H1 (cell line): ENCODE results near the gene PAX3. TPM values are rescaled to one million over a fixed set of nuclear protein-coding genes. Genes with fewer than 3 reads are reported as not detected.

Experiments
- CTCF ChIA-PET: fragments of 300-600 bp; sonication (Branson Sonifier 250); formaldehyde crosslinking; loops from one replicate; lab custom pipeline; 2021; ENCODE audit not compliant: partially characterized antibody; lab: Charles Lee
- POLR2A ChIA-PET: fragments of 300-600 bp; sonication (Branson Sonifier 250); formaldehyde crosslinking; loops from one replicate; lab custom pipeline; 2021; ENCODE audit warnings: inconsistent platforms; ENCODE audit not compliant: partially characterized antibody; lab: Charles Lee
- DNase-seq, 2 experiments: peaks; one replicate each; pipeline versions ENCODE4 v3.0.0 to v3.0.0-alpha.2; 2010 to 2022; ENCODE audit warnings: low spot score in 2 of 2, low read depth in 1 of 2, mixed read lengths in 1 of 2
- FAIRE-seq: peaks from 2 replicates; lab custom pipeline; 2011; peaks lifted over from hg19 to GRCh38; lab: Jason Lieb, UNC
- H2AFZ ChIP-seq: 2 replicates; pipeline ENCODE4 v1.8.1; 2012; ENCODE audit warnings: low read length, inconsistent platforms
- H2AK5ac ChIP-seq: 2 replicates; pipeline ENCODE4 v1.6.1; 2013; ENCODE audit warnings: low read depth, low read length
- H2BK120ac ChIP-seq: replicated peaks from 2 replicates; pipeline ENCODE3; 2013; ENCODE audit warnings: low read depth, low read length, inconsistent platforms
- H2BK12ac ChIP-seq: 2 replicates; pipeline ENCODE4 v1.6.1; 2013; ENCODE audit warnings: low read depth, low read length
- H2BK15ac ChIP-seq: 2 replicates; pipeline ENCODE4 v1.6.1; 2013; ENCODE audit warnings: low read length
- H2BK20ac ChIP-seq: 2 replicates; pipeline ENCODE4 v1.6.1; 2013; ENCODE audit warnings: low read length
- H2BK5ac ChIP-seq: 2 replicates; pipeline ENCODE4 v1.6.1; 2013; ENCODE audit warnings: low read depth, low read length
- H3K14ac ChIP-seq: 2 replicates; pipeline ENCODE4 v1.6.1; 2013; ENCODE audit warnings: inconsistent platforms; ENCODE audit not compliant: insufficient read length
- H3K18ac ChIP-seq: 2 replicates; pipeline ENCODE4 v1.6.1; 2013; ENCODE audit warnings: low read length; ENCODE audit errors: extremely low read depth
- H3K23ac ChIP-seq: 2 replicates; pipeline ENCODE4 v1.6.1; 2013; ENCODE audit warnings: inconsistent platforms; ENCODE audit not compliant: insufficient read length
- H3K23me2 ChIP-seq: 2 replicates; pipeline ENCODE4 v1.6.1; 2013; ENCODE audit warnings: low read depth, low read length
- H3K27ac ChIP-seq: 2 replicates; pipeline ENCODE4 v1.6.1; 2011; ENCODE audit warnings: low read depth, low read length, inconsistent platforms
- H3K27me3 ChIP-seq, 4 experiments: replicated peaks in 1 of 4; 1 replicate in 1 of 4; 2 replicates in 3 of 4; pipeline versions ENCODE4 v1.6.1 to v1.8.1; 2011 to 2013; ENCODE audit warnings: low read length in 3 of 4, mild to moderate bottlenecking in 3 of 4, inconsistent platforms in 2 of 4, mixed read lengths in 2 of 4, moderate library complexity in 1 of 4; ENCODE audit not compliant: control insufficient read depth in 3 of 4, insufficient read depth in 3 of 4; ENCODE audit errors: extremely low read depth in 1 of 4
- H3K36me3 ChIP-seq, 4 experiments: 2 replicates each; pipeline versions ENCODE4 v1.6.1 to v1.8.1; 2011 to 2013; ENCODE audit warnings: mild to moderate bottlenecking in 4 of 4, low read length in 3 of 4, moderate library complexity in 2 of 4, control low read depth in 1 of 4, inconsistent platforms in 1 of 4; ENCODE audit not compliant: insufficient read depth in 4 of 4, control insufficient read depth in 2 of 4
- H3K4ac ChIP-seq: replicated peaks from 2 replicates; pipeline ENCODE3; 2013; ENCODE audit warnings: low read length, low read depth, mixed read lengths, inconsistent platforms; ENCODE audit not compliant: insufficient read length
- H3K4me1 ChIP-seq, 4 experiments: replicated peaks in 1 of 4; 1 replicate in 1 of 4; 2 replicates in 3 of 4; pipeline versions ENCODE4 v1.6.1 to v1.8.1; 2011 to 2013; ENCODE audit warnings: low read length in 3 of 4, inconsistent platforms in 2 of 4, mixed read lengths in 1 of 4; ENCODE audit not compliant: insufficient read depth in 4 of 4, control insufficient read depth in 3 of 4
- H3K4me2 ChIP-seq, 2 experiments: 2 replicates each; pipeline versions ENCODE4 v1.6.1 to v1.8.1; 2011 to 2013; ENCODE audit warnings: low read depth in 2 of 2, low read length in 2 of 2, control low read depth in 1 of 2, inconsistent platforms in 1 of 2, mild to moderate bottlenecking in 1 of 2; ENCODE audit not compliant: insufficient read depth in 1 of 2
- H3K4me3 ChIP-seq, 4 experiments: fragments of 200-600, 300-600 bp in 1 of 4; sonication (generic), shearing (Covaris generic), sonication (Bioruptor Twin) in 1 of 4; 2 replicates each; pipeline versions ENCODE4 v1.5.1 to v1.8.1; 2011 to 2016; ENCODE audit warnings: low read length in 4 of 4, low read depth in 3 of 4, control low read depth in 2 of 4, inconsistent platforms in 2 of 4, mild to moderate bottlenecking in 2 of 4, mixed read lengths in 1 of 4, moderate library complexity in 1 of 4; ENCODE audit not compliant: insufficient read depth in 2 of 4; ENCODE audit errors: extremely low read depth in 1 of 4
- H3K56ac ChIP-seq: replicated peaks from 2 replicates; pipeline ENCODE3; 2013; ENCODE audit warnings: low read depth, mild to moderate bottlenecking, mixed read lengths, low read length, inconsistent platforms; ENCODE audit not compliant: insufficient read length
- H3K79me1 ChIP-seq: 2 replicates; pipeline ENCODE4 v1.6.1; 2013; ENCODE audit warnings: low read depth, low read length, control low read depth
- H3K79me2 ChIP-seq, 2 experiments: 2 replicates each; pipeline versions ENCODE4 v1.6.1 to v1.8.1; 2012 to 2013; ENCODE audit warnings: low read length in 2 of 2, mild to moderate bottlenecking in 2 of 2, inconsistent platforms in 1 of 2; ENCODE audit not compliant: insufficient read depth in 2 of 2, control insufficient read depth in 1 of 2
- H3K9ac ChIP-seq, 4 experiments: replicated peaks in 1 of 4; 1 replicate in 1 of 4; 2 replicates in 3 of 4; pipeline versions ENCODE4 v1.6.1 to v1.8.1; 2011 to 2013; ENCODE audit warnings: low read depth in 3 of 4, low read length in 3 of 4, control low read depth in 2 of 4, mild to moderate bottlenecking in 2 of 4, moderate library complexity in 2 of 4, inconsistent platforms in 1 of 4; ENCODE audit errors: extremely low read depth in 1 of 4
- H3K9me3 ChIP-seq, 2 experiments: 2 replicates each; pipeline versions ENCODE4 v1.6.1 to v1.8.1; 2012 to 2013; ENCODE audit warnings: mild to moderate bottlenecking in 2 of 2, moderate library complexity in 2 of 2, control low read depth in 1 of 2, inconsistent platforms in 1 of 2, low read depth in 1 of 2, low read length in 1 of 2, mixed read lengths in 1 of 2; ENCODE audit not compliant: insufficient read depth in 2 of 2
- H4K20me1 ChIP-seq, 2 experiments: replicated peaks in 1 of 2; 2 replicates each; pipeline versions ENCODE3 to v1.8.1; 2011 to 2013; ENCODE audit warnings: inconsistent platforms in 2 of 2, low read length in 2 of 2, mild to moderate bottlenecking in 1 of 2; ENCODE audit not compliant: insufficient read depth in 2 of 2, control insufficient read depth in 1 of 2
- H4K5ac ChIP-seq: 2 replicates; pipeline ENCODE4 v1.6.1; 2013; ENCODE audit warnings: low read length, low read depth, mixed read lengths, inconsistent platforms; ENCODE audit not compliant: insufficient read length
- H4K8ac ChIP-seq: 2 replicates; pipeline ENCODE4 v1.8.0; 2013; ENCODE audit warnings: mild to moderate bottlenecking, moderate library complexity, low read length, inconsistent platforms; ENCODE audit not compliant: insufficient read depth; ENCODE audit errors: extremely low read depth
- H4K91ac ChIP-seq: replicated peaks from 2 replicates; pipeline ENCODE3; 2013; ENCODE audit warnings: low read length, mixed read lengths, inconsistent platforms; ENCODE audit not compliant: insufficient read length
- HDAC2 ChIP-seq, 2 experiments: fragments of 300-600 bp in 1 of 2; sonication (generic) in 1 of 2; IDR thresholded peaks; 2 replicates each; pipeline ENCODE4 v1.6.1; 2011 to 2012; ENCODE audit warnings: low read depth in 2 of 2, low read length in 2 of 2, mild to moderate bottlenecking in 2 of 2, moderate library complexity in 2 of 2, borderline replicate concordance in 1 of 2, inconsistent platforms in 1 of 2
- JUN ChIP-seq: IDR thresholded peaks from 2 replicates; pipeline ENCODE4 v1.6.1; 2011; ENCODE audit warnings: low read depth, mild to moderate bottlenecking, improper control_type of control experiment, low read length
- KDM4A ChIP-seq: IDR thresholded peaks from one replicate; pipeline ENCODE4 v1.7.1; 2012; ENCODE audit warnings: low read depth, mild to moderate bottlenecking, moderate library complexity, low read length, inconsistent platforms; ENCODE audit not compliant: severe bottlenecking
- RAD21 ChIP-seq, 2 experiments: IDR thresholded peaks in 1 of 2; conservative IDR thresholded peaks in 1 of 2; 2 replicates each; pipeline ENCODE4 v1.6.1; 2011; ENCODE audit warnings: low read depth in 2 of 2, low read length in 2 of 2, improper control_type of control experiment in 1 of 2, inconsistent platforms in 1 of 2, mild to moderate bottlenecking in 1 of 2, moderate library complexity in 1 of 2
- RFX5 ChIP-seq: IDR thresholded peaks from 2 replicates; pipeline ENCODE4 v1.6.1; 2011; ENCODE audit warnings: low read depth, low read length, improper control_type of control experiment, borderline replicate concordance
- YY1 ChIP-seq: IDR thresholded peaks from 2 replicates; pipeline ENCODE4 v1.6.1; 2011; ENCODE audit warnings: low read depth, mild to moderate bottlenecking, low read length
- WGBS, 2 experiments: shearing (Covaris generic) in 1 of 2; methylation state at CpG; one replicate each; pipeline versions ENCODE4 v1.1.6 to v1.1.7; 2013 to 2015; ENCODE audit warnings: low lambda C conversion rate in 2 of 2, mixed read lengths in 2 of 2, inconsistent platforms in 1 of 2, low coverage in 1 of 2, missing lambda C conversion rate in 1 of 2; ENCODE audit not compliant: insufficient replicate concordance in 2 of 2, insufficient coverage in 1 of 2, insufficient read length in 1 of 2; ENCODE audit errors: extremely low coverage in 1 of 2, missing lambda C conversion rate in 1 of 2; 5-methylcytosine and 5-hydroxymethylcytosine counted together
- polyA plus RNA-seq, 7 experiments: library from polyadenylated mRNA; depleted of rRNA in 3 of 7; stranded (reverse) in 5 of 7; unstranded in 2 of 7; fragments of >200 nt in 5 of 7; fragments of 200-250 nt in 2 of 7; gene quantifications; 1 replicate in 5 of 7; 2 replicates in 1 of 7; 4 replicates in 1 of 7; pipeline versions ENCODE4 v1.2.1 to v1.2.3, GENCODE V29; 2011 to 2013; ENCODE audit warnings: missing spikeins in 2 of 7, mixed read lengths in 2 of 7
- total RNA-seq: library from RNA; stranded (reverse); fragmentation: NEBNext Ultra II Directional; extraction: Animal tissue kit (Norgen Biotek cat#: 25700); gene quantifications from 2 replicates; pipeline ENCODE4 v1.2.1, GENCODE V29; 2021
- TF ChIP-seq, protein P1 (sequence below): IDR thresholded peaks from 2 replicates; pipeline ENCODE4 v1.6.1; 2011; ENCODE audit warnings: low read length, improper control_type of control experiment
- TF ChIP-seq, protein P2 (sequence below): IDR thresholded peaks from 2 replicates; pipeline ENCODE4 v1.6.1; 2012; ENCODE audit warnings: low read length, inconsistent platforms

PAX3 gene
- total and polyA plus RNA-seq, 2 of the 8 experiments (the other 6 are each of a cell fraction or from before 2014, with no cell fraction given), result 0.33 TPM; not detected in 1

GRCh38 chr2:222307143-222307756 is 8.5 kb upstream of the PAX3 start:
- Histone ChIP-seq H2AK5ac (no peak overlapping the region), H3K14ac (no peak overlapping the region), H3K27me3 (peaks cover 98 to 100% (median 99%) of the 10 kb centered on the region in 4 experiments), H3K4me1 (peaks cover 9 to 36% (median 21%) of the 10 kb centered on the region in 4 experiments), H2BK20ac (no peak overlapping the region), H2AFZ (no peak overlapping the region), H2BK12ac (no peak overlapping the region; the same call in 1 of the 2 replicates), H3K4me2 (peak overlapping the region; percentile 58 to 65), H3K4me3 (peak overlapping the region in 1 of 4 experiments; percentile 50; a peak in 4 of 8 replicates), H4K91ac (no peak overlapping the region), H3K23me2 (peaks cover 3% of the 10 kb centered on the region; the same call in 1 of the 2 replicates), H3K23ac (no peak overlapping the region), H3K27ac (no peak overlapping the region), H3K56ac (no peak overlapping the region), H2BK120ac (no peak overlapping the region), H3K79me2 (no peaks in the 10 kb centered on the region), H4K20me1 (peaks cover 14 to 30% of the 10 kb centered on the region in 2 experiments), H3K9ac (no peak overlapping the region), H4K8ac (no peak overlapping the region; the same call in 1 of the 2 replicates), H3K4ac (no peak overlapping the region), H2BK5ac (no peak overlapping the region), H3K36me3 (no peaks in the 10 kb centered on the region; a peak in 1 of 8 replicates), H4K5ac (no peak overlapping the region), H3K9me3 (no peaks in the 10 kb centered on the region), H3K18ac (no peak overlapping the region), H3K79me1 (no peaks in the 10 kb centered on the region), H2BK15ac (no peak overlapping the region; the same call in 1 of the 2 replicates)
- peak in 1 of 2 experiments; percentile 65 for DNase-seq
- FAIRE-seq, result no peak
- ChIA-PET POLR2A (interaction anchor here (0.5 to 1.0 kb wide), 3 partner anchors 8 to 17 kb away, joined by 3 read pairs; partner anchors contain the start of gene PAX3), CTCF (interaction anchor here (0.7 to 2.7 kb wide), 16 partner anchors 10 to 307 kb away, joined by 3 to 11 read pairs (median 4); no protein-coding TSS in a partner anchor)
- WGBS, 2 experiments, result 3% methylated on average over 29 of the region's 34 CpGs; no CpG with 5 or more reads in 1 of the 2 experiments
- TF ChIP-seq, protein P1, sequence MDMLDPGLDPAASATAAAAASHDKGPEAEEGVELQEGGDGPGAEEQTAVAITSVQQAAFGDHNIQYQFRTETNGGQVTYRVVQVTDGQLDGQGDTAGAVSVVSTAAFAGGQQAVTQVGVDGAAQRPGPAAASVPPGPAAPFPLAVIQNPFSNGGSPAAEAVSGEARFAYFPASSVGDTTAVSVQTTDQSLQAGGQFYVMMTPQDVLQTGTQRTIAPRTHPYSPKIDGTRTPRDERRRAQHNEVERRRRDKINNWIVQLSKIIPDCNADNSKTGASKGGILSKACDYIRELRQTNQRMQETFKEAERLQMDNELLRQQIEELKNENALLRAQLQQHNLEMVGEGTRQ, result no peak
- no peak for TF ChIP-seq JUN
- TF ChIP-seq RFX5, result no peak
- TF ChIP-seq, protein P2, sequence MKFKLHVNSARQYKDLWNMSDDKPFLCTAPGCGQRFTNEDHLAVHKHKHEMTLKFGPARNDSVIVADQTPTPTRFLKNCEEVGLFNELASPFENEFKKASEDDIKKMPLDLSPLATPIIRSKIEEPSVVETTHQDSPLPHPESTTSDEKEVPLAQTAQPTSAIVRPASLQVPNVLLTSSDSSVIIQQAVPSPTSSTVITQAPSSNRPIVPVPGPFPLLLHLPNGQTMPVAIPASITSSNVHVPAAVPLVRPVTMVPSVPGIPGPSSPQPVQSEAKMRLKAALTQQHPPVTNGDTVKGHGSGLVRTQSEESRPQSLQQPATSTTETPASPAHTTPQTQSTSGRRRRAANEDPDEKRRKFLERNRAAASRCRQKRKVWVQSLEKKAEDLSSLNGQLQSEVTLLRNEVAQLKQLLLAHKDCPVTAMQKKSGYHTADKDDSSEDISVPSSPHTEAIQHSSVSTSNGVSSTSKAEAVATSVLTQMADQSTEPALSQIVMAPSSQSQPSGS, result no peak
- TF ChIP-seq HDAC2 (IDR thresholded peaks at IDR 0.05; ENCODE audit: borderline replicate concordance in 1 of 2, low read depth in 2 of 2, low read length in 2 of 2), result no peak
- no peak for TF ChIP-seq YY1
- TF ChIP-seq RAD21 (IDR thresholded peaks at IDR 0.05 in 1 of 2, conservative IDR thresholded peaks at IDR 0.05 in 1 of 2; ENCODE audit: low read depth in 2 of 2, low read length in 2 of 2), result 0 out of 4 replicates have a peak, but pooled peaks of 1 of the 2 experiments have one; percentile 4
- TF ChIP-seq KDM4A, result peak; percentile 12
